Glutamatergic neuron (in vitro differentiated cells): ENCODE results near the gene ANTXR2. TPM values are rescaled to one million over a fixed set of nuclear protein-coding genes. Genes with fewer than 3 reads are reported as not detected.
A peak's percentile ranks its signal among the peaks of the same experiment; 100 is the strongest.

Experiments used
- DNase-seq: peaks from one replicate; pipeline ENCODE4 v3.0.0; 2022
- H3K27ac Mint-ChIP-seq: one replicate; pipeline ENCODE4 v1.8.0; 2020; ENCODE audit warnings: mild to moderate bottlenecking, mixed read lengths, inconsistent platforms; ENCODE audit not compliant: unreplicated experiment
- H3K27me3 Mint-ChIP-seq: one replicate; pipeline ENCODE4 v1.8.0; 2020; ENCODE audit warnings: mild to moderate bottlenecking, moderate library complexity, mixed read lengths, inconsistent platforms; ENCODE audit not compliant: unreplicated experiment
- H3K36me3 Mint-ChIP-seq: one replicate; pipeline ENCODE4 v1.8.0; 2020; ENCODE audit warnings: mild to moderate bottlenecking, mixed read lengths, inconsistent platforms; ENCODE audit not compliant: unreplicated experiment
- H3K4me1 Mint-ChIP-seq: one replicate; pipeline ENCODE4 v1.8.0; 2020; ENCODE audit warnings: mild to moderate bottlenecking, low read depth, mixed read lengths, inconsistent platforms; ENCODE audit not compliant: unreplicated experiment
- H3K4me3 Mint-ChIP-seq: one replicate; pipeline ENCODE4 v1.8.0; 2020; ENCODE audit warnings: mild to moderate bottlenecking, mixed read lengths, inconsistent platforms; ENCODE audit not compliant: unreplicated experiment
- H3K9me3 Mint-ChIP-seq: one replicate; pipeline ENCODE4 v1.8.0; 2020; ENCODE audit warnings: mild to moderate bottlenecking, moderate library complexity, mixed read lengths, inconsistent platforms; ENCODE audit not compliant: unreplicated experiment
- CTCF ChIP-seq: fragments of 200-600 bp; sonication (generic); IDR thresholded peaks from one replicate; pipeline ENCODE4 v1.5.0; 2021; ENCODE audit not compliant: partially characterized antibody, unreplicated experiment
- total RNA-seq: library from RNA; stranded (reverse); fragmentation: NEBNext Ultra II Directional; extraction: Animal tissue kit (Norgen Biotek cat#: 25700); gene quantifications from one replicate; pipeline ENCODE4 v1.2.1, GENCODE V29; 2021; ENCODE audit not compliant: unreplicated experiment

Gene ANTXR2
- total RNA-seq, 1 donor from 2014 or later, result 47.8 TPM

DNA sequence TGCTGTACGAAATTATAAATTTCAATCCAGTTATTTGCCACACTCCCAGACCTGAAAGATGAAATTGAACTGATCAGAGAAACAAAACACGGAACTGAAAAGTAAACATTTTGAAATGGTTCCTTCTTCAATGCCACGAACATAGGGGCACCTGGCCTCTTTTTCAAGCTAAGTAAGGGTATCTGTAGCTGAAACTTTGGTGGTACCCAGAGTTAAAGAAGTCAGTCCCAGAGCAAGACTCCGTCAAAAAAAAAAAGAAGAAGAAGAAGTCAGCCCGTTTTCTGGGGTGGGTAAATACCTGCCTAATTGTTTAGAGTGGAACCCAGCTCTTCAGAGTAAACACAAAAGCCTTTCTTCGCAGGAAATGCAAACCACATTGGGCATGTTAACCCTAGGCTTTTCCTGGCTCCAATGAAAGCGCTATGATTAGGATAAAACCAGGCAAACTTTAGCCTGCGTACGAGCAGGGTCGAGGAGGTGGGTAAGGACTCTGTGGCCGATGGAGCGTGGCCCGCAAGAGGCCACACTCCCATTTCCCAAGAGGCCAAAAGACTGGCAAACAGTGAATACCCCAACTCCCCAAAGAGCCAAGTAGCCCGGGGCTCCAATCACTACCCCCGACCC lies 1.3 kb downstream of the ANTXR2 start:
- no peak for DNase-seq
- Mint-ChIP-seq H3K9me3 (peaks cover 10% of the 10 kb centered on the region), H3K27ac (peak overlapping the region; percentile 98), H3K4me1 (peaks cover 8% of the 10 kb centered on the region), H3K36me3 (no peaks in the 10 kb centered on the region), H3K4me3 (peak overlapping the region; percentile 97), H3K27me3 (peaks cover 5% of the 10 kb centered on the region)
- TF ChIP-seq CTCF, result no peak

- peaks cover 5% of the 10 kb centered on the region for H3K27me3 Mint-ChIP-seq
- H3K4me1 Mint-ChIP-seq, result peaks cover 8% of the 10 kb centered on the region
- DNase-seq, result no peak
- peaks cover 10% of the 10 kb centered on the region for H3K9me3 Mint-ChIP-seq
- H3K27ac Mint-ChIP-seq, result peak overlapping the region; percentile 98
- H3K36me3 Mint-ChIP-seq, result no peaks in the 10 kb centered on the region
- peak overlapping the region; percentile 97 for H3K4me3 Mint-ChIP-seq
- TF ChIP-seq CTCF, result no peak
Measured at GRCh38 chr4:80070880-80071603, 2.0 kb downstream of the ANTXR2 start.

- TF ChIP-seq CTCF, result no peak
- no peak overlapping the region for H3K4me3 Mint-ChIP-seq
- peaks cover 5% of the 10 kb centered on the region for H3K27me3 Mint-ChIP-seq
- H3K9me3 Mint-ChIP-seq, result peaks cover 10% of the 10 kb centered on the region
- no peak overlapping the region for H3K27ac Mint-ChIP-seq
- DNase-seq, result no peak
- H3K36me3 Mint-ChIP-seq, result no peaks in the 10 kb centered on the region
- H3K4me1 Mint-ChIP-seq, result peaks cover 8% of the 10 kb centered on the region
Measured at GRCh38 chr4:80069837-80070731, 2.9 kb downstream of the ANTXR2 start.

DNA sequence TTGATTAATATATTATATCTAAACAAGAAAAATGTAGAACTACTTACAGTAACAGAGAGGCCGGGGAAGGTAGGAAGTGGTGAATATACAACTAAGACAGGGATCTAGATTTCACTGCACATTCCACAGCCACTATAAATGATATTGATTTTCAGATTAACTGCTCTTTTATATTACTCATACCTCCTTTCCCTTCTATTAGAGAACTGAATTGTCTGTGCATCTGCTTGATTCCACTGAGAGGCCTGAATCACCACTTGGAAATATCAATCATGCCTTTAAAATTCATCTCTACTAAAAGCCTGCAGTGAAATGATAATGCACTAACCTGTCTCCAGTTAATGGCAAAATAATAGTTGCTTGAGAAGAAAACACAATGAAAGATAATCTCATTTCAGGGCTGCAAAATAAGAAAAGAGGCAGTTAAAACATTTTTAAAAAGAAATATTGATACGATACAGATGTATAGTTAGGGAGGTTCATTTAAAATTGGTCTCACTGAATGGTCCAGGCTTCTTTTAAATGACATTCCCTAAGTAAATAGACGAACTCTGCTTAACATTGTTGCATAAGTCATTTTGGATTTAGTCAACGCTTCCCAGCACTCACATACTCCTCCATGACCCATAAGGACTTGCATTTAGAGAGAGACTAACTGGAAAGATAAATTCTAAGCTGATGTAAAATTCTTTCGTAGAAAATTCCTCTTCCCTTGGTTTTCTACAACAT lies 3.8 kb downstream of the ANTXR2 start:
- peaks cover 5% of the 10 kb centered on the region for H3K27me3 Mint-ChIP-seq
- peaks cover 10% of the 10 kb centered on the region for H3K9me3 Mint-ChIP-seq
- TF ChIP-seq CTCF, result no peak
- DNase-seq, result no peak
- H3K36me3 Mint-ChIP-seq, result no peaks in the 10 kb centered on the region
- no peak overlapping the region for H3K4me3 Mint-ChIP-seq
- no peak overlapping the region for H3K27ac Mint-ChIP-seq
- H3K4me1 Mint-ChIP-seq, result peaks cover 8% of the 10 kb centered on the region
